Transverse colon (tissue), 3 donors: ENCODE results near the gene SMIM22.

Source experiments
- POLR2A ChIP-seq: fragments of 450-650 bp; IDR thresholded peaks from one replicate; pipeline ENCODE4 v1.6.1; 2016; ENCODE audit warnings: antibody characterized with exemption, mild to moderate bottlenecking, moderate library complexity
- TF ChIP-seq, protein P1 (sequence below), 5 experiments: fragments of 200-600 bp in 3 of 5; fragments of 450-650 bp in 2 of 5; sonication (generic) in 3 of 5; IDR thresholded peaks; 1 replicate in 2 of 5; 2 replicates in 3 of 5; pipeline ENCODE4 v1.5.1; 2016 to 2017; ENCODE audit warnings: antibody characterized with exemption in 5 of 5, inconsistent platforms in 3 of 5, mild to moderate bottlenecking in 2 of 5, moderate library complexity in 1 of 5

GRCh38 chr16:4832698-4833343, 37.7 kb downstream of the SMIM22 start:
- no peak for TF ChIP-seq POLR2A
- TF ChIP-seq, protein P1, sequence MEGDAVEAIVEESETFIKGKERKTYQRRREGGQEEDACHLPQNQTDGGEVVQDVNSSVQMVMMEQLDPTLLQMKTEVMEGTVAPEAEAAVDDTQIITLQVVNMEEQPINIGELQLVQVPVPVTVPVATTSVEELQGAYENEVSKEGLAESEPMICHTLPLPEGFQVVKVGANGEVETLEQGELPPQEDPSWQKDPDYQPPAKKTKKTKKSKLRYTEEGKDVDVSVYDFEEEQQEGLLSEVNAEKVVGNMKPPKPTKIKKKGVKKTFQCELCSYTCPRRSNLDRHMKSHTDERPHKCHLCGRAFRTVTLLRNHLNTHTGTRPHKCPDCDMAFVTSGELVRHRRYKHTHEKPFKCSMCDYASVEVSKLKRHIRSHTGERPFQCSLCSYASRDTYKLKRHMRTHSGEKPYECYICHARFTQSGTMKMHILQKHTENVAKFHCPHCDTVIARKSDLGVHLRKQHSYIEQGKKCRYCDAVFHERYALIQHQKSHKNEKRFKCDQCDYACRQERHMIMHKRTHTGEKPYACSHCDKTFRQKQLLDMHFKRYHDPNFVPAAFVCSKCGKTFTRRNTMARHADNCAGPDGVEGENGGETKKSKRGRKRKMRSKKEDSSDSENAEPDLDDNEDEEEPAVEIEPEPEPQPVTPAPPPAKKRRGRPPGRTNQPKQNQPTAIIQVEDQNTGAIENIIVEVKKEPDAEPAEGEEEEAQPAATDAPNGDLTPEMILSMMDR (IDR thresholded peaks at IDR 0.05) = no peak
